ENCODE data around the gene S100A10.
A peak's percentile ranks its signal among the peaks of the same experiment; 100 is the strongest.

Gene S100A10

DNA sequence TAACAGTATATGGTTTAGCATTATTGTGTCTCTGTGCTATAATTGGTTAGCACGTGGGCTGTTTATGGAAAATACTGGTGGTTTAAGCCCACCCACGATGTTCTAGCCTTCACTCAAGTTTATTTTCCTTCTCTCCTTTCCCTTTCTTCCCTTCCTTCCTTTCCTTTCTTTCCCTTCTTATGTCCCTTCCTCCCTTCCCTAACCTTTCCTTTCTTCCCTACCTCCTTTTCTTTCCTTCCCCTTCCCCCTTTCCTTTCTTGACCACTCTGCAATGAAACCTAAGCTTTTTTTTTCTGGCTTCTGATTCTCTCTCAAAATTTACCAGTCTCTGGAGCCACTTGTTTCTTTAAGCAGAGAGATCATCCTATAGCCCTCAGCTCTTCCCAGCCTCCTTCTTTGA lies 13.4 kb upstream of the S100A10 start:
- no peaks in the 10 kb centered on the region for H3K36me3 ChIP-seq (replicated peaks)
- no peak for DNase-seq
- no peak overlapping the region for H3K4me3 ChIP-seq (ENCODE audit: low read depth, low read length)
- H3K27ac ChIP-seq: no peak overlapping the region
- H3K27me3 ChIP-seq (replicated peaks): peaks cover 21% of the 10 kb centered on the region
- TF ChIP-seq, protein P1, sequence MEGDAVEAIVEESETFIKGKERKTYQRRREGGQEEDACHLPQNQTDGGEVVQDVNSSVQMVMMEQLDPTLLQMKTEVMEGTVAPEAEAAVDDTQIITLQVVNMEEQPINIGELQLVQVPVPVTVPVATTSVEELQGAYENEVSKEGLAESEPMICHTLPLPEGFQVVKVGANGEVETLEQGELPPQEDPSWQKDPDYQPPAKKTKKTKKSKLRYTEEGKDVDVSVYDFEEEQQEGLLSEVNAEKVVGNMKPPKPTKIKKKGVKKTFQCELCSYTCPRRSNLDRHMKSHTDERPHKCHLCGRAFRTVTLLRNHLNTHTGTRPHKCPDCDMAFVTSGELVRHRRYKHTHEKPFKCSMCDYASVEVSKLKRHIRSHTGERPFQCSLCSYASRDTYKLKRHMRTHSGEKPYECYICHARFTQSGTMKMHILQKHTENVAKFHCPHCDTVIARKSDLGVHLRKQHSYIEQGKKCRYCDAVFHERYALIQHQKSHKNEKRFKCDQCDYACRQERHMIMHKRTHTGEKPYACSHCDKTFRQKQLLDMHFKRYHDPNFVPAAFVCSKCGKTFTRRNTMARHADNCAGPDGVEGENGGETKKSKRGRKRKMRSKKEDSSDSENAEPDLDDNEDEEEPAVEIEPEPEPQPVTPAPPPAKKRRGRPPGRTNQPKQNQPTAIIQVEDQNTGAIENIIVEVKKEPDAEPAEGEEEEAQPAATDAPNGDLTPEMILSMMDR (IDR thresholded peaks at IDR 0.05; ENCODE audit: low read depth, low read length, missing control alignments): no peak
- in situ Hi-C loops (cut with HindIII; ENCODE audit: low pct_ligation_motif_present, low sequenced_read_pairs): no loop called here

DNA sequence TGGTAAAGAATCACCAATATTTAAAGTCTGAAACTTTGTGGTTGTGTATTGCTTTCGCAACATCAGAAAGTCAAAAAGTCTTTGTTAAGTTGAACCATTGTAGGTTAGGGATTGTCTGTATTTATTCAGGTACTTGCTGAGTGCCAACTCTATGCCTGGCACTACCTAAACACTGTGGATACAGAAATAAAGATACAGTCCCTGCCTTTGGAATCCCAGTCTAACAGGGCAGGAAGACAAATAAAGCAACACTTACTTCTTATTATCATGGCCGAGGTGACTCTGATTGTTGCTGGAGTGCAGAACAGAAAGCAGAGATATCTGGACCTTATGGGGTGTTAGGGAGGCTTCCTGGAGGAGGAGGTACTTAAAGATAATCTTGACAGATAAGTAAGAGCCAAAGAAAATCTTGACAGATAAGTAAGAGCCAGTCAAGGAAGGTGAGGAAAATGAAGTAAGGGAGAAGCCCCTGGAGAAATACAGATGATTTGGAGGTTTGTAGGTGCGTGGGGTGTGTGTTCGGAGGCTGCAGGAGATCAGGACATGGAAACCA lies 11.8 kb upstream of the S100A10 start:
- H3K27ac ChIP-seq: no peak overlapping the region
- peaks cover 21% of the 10 kb centered on the region for H3K27me3 ChIP-seq (replicated peaks)
- H3K4me3 ChIP-seq (ENCODE audit: low read depth, low read length): no peak overlapping the region
- TF ChIP-seq, protein P1 (IDR thresholded peaks at IDR 0.05; ENCODE audit: low read depth, low read length, missing control alignments): no peak
- H3K36me3 ChIP-seq (replicated peaks): no peaks in the 10 kb centered on the region
- in situ Hi-C loops (cut with HindIII; ENCODE audit: low pct_ligation_motif_present, low sequenced_read_pairs): no loop called here
- no peak for DNase-seq

DNA sequence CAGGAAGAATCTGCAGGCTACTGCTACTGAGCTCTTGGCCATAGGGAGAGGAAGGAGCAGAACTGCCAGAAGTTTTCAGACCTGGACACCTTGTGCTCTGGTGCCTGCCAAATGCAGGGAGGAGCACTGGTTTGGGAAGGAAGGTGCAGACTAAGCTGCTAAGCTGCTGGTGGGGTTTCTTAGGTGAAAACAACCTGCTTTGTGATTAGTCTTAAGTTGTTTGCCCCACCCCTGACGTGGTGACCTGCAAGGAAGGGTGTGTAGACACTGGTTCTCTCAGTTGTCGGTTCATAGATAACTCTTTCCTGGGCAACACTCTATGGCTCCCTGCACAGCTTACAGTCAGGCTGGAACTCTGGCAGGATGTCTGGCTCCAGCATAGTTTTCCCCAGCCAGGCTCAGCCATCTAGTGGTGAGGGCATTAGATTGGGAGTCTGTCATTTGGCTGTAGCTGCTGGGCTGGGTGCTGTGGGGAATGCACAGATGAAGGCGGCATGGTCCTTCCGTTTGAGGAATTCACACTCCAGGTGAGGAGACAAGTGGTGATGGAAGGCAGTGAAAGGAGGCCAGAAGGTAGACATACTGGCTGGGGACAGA lies 10.3 kb upstream of the S100A10 start:
- Histone ChIP-seq H3K36me3 (replicated peaks) (no peaks in the 10 kb centered on the region), H3K27ac (no peak overlapping the region), H3K27me3 (replicated peaks) (peaks cover 21% of the 10 kb centered on the region), H3K4me3 (ENCODE audit: low read depth, low read length) (no peak overlapping the region)
- TF ChIP-seq, protein P1 (IDR thresholded peaks at IDR 0.05; ENCODE audit: low read depth, low read length, missing control alignments): peak; percentile 62
- in situ Hi-C loops (cut with HindIII; ENCODE audit: low pct_ligation_motif_present, low sequenced_read_pairs): no loop called here
- DNase-seq: no peak

DNA sequence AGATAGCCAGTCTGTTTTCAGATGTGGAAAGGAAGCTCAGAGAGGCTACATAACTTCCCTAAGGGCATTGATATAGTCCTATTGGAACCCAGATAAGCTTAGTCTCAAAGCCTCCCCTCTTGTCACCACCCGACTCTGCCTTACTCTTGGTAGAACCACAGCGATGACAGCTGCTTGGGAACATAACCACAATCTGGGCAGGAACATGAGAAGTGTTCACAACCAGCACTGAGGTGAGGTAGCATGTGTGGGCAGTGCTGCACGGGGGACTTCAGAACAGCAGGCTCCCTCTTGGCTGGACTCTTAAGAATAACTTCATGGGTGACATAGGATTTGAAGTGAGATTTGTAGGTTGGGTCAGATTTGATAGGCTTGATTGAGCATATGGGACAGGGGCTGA lies 9.3 kb upstream of the S100A10 start:
- in situ Hi-C loops (cut with HindIII; ENCODE audit: low pct_ligation_motif_present, low sequenced_read_pairs): no loop called here

DNA sequence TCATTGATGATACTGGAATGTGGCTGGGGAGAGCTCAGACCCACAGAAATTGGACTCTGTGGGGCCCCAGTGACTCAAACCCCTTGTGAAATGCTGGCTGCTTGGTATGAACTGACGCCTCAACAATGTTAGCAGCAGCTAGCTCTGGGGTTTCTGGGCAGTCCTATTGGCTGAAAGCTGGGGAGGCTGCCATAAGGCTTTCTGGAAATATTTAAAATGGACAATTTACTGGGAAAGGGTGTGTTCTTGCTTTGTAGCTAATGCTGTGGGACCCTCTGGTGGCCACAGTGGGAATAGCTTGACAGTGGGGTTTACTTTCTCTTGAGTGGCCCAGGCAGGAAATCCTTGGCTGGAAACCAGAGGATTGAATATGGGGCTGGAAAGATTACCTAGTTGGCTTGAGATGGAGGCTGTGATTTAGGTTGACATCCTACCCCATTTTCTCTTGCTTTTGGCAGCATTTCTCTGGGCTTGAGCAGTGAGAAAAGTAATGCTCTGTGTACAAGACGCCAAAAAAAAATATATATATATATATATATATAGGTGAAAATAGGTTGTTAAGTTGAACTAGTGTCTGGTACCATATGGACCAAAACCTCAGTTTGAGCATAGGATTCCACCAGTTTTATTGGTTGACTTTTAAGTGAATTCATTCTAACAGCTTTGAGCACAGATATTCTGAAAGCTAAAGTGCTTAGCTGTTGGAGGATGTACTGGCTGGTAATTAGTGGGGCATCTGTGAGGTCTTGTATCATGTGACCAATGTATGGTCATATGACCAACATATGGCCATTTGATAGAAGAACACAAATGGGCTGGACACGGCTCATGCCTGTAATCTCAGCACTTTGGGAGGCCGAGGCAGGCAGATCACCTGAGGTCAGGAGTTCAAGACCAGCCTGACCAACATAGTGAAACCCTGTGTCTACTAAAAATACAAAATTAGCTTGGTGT lies 8.2 kb upstream of the S100A10 start:
- peaks cover 14% of the 10 kb centered on the region for H3K27me3 ChIP-seq (replicated peaks)
- in situ Hi-C loops (cut with HindIII; ENCODE audit: low pct_ligation_motif_present, low sequenced_read_pairs): no loop called here
- TF ChIP-seq, protein P1 (IDR thresholded peaks at IDR 0.05; ENCODE audit: low read depth, low read length, missing control alignments): peak; percentile 97
- peak; percentile 97 for DNase-seq
- H3K36me3 ChIP-seq (replicated peaks): no peaks in the 10 kb centered on the region
- peak overlapping the region; percentile 33 for H3K27ac ChIP-seq
- no peak overlapping the region for H3K4me3 ChIP-seq (ENCODE audit: low read depth, low read length)

More for the DNA sequence above, 9.3 kb upstream of the S100A10 start:
- H3K36me3 ChIP-seq (replicated peaks): no peaks in the 10 kb centered on the region
- no peak for DNase-seq
- no peak overlapping the region for H3K27ac ChIP-seq
- peaks cover 17% of the 10 kb centered on the region for H3K27me3 ChIP-seq (replicated peaks)
- TF ChIP-seq, protein P1 (IDR thresholded peaks at IDR 0.05; ENCODE audit: low read depth, low read length, missing control alignments): no peak
- H3K4me3 ChIP-seq (ENCODE audit: low read depth, low read length): no peak overlapping the region

Data from brain microvascular endothelial cell (primary cell).